GM18499 (cell line): ENCODE measurements around the gene PIEZO1.

Source experiments
- ATAC-seq: cut with Tn5 transposase; IDR thresholded peaks from one replicate; pipeline ENCODE4 v1.9.1; 2021; ENCODE audit warnings: moderate number of reproducible peaks; ENCODE audit not compliant: insufficient read depth, unreplicated experiment

PIEZO1 gene

GRCh38 chr16:88723507-88723887, 61.5 kb downstream of the PIEZO1 start:
- no peak for ATAC-seq

GRCh38 chr16:88722784-88723506, 62.1 kb downstream of the PIEZO1 start:
- no peak for ATAC-seq

GRCh38 chr16:88721815-88722755, 62.9 kb downstream of the PIEZO1 start:
- ATAC-seq: no peak

- no peak for ATAC-seq
Observed at GRCh38 chr16:88721236-88721635, 63.8 kb downstream of the PIEZO1 start.

- no peak for ATAC-seq
Observed at GRCh38 chr16:88720396-88720970, 64.5 kb downstream of the PIEZO1 start.

GRCh38 chr16:88719933-88720296, 65.1 kb downstream of the PIEZO1 start:
- no peak for ATAC-seq

GRCh38 chr16:88719267-88719932, 65.6 kb downstream of the PIEZO1 start:
- ATAC-seq: no peak

GRCh38 chr16:88718178-88718577, 66.8 kb downstream of the PIEZO1 start:
- no peak for ATAC-seq

GRCh38 chr16:88716601-88717001, 68.4 kb downstream of the PIEZO1 start:
- ATAC-seq: no peak

GRCh38 chr16:88716201-88716600, 68.8 kb downstream of the PIEZO1 start:
- ATAC-seq: no peak

GRCh38 chr16:88715312-88716190, 69.5 kb downstream of the PIEZO1 start:
- ATAC-seq: no peak

- no peak for ATAC-seq
Observed at GRCh38 chr16:88714420-88715302, 70.4 kb downstream of the PIEZO1 start.

GRCh38 chr16:88713568-88714419, 71.2 kb downstream of the PIEZO1 start:
- ATAC-seq: no peak

GRCh38 chr16:88713054-88713453, 72.0 kb downstream of the PIEZO1 start:
- ATAC-seq: no peak

- no peak for ATAC-seq
Observed at GRCh38 chr16:88712362-88712979, 72.5 kb downstream of the PIEZO1 start.

GRCh38 chr16:88711750-88712340, 73.2 kb downstream of the PIEZO1 start:
- no peak for ATAC-seq

GRCh38 chr16:88710556-88710955, 74.5 kb downstream of the PIEZO1 start:
- ATAC-seq: no peak
